ENCODE measurements around the gene CYP2A6. TPM values are rescaled to one million over a fixed set of nuclear protein-coding genes. Genes with fewer than 3 reads are reported as not detected.

The CYP2A6 gene
- total RNA-seq, 1 experiment from 2014 or later, result not detected

DNA sequence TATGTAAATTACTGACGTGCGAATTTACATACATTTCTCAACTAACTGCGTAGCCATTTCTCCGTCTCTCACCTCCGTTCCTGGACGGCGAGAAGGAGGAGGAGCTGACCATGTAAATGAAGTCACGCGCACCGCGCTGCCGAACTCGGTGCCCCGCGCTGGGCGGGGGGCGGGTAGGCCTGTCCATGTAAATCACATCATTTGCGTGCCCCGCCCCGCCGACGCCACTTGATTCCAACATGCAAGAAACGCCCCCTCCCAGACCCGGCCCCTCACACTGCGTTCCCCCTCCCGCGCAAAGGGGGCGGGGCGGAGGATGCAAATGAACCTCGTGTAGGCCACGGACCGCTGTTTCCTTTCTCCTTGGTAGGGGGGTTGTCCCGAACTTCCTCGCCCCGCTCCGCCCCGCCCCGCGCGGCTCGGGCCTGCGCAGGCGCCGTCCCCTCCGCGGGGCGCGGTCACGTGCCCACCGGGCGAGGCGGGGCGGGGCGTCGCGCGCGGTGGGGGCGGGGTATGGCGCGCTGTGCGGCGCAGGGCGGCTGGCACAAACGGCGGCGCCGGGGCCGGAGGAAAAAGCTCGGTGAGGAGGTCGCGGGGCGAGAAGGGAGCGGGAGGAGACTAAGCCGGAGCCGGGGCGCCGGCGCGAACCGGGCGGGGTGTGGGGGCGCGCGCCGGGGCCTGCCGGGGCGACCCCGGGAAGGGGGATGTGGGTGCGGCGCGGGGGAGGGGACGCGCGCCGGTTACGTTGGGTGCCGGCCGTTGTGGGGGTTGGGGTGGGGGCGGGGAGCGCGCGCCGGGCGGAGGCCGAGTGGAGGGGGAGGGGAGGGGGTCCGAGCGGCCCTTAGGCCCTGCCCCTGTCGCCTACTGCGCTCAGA lies 51.3 kb downstream of the CYP2A6 start, which contains the start of gene EGLN2:
TSS of gene EGLN2 (plus strand) at position 509 of the 875 bp plus-strand sequence. CDS start 1,382 bp downstream, outside the sequence.
- H3K27me3 ChIP-seq (replicated peaks; ENCODE audit: control insufficient read depth, insufficient read depth, low read length), result no peaks in the 10 kb centered on the region
- Mint-ChIP-seq H3K9me3 (ENCODE audit: unreplicated experiment) (no peaks in the 10 kb centered on the region), H3K27me3 (ENCODE audit: insufficient read depth, unreplicated experiment) (no peaks in the 10 kb centered on the region), H3K27ac (ENCODE audit: unreplicated experiment) (peak within 1 kb of the TSS; percentile 96), H3K36me3 (ENCODE audit: insufficient read depth, unreplicated experiment) (peaks cover 56% of the 10 kb centered on the region), H3K4me3 (ENCODE audit: unreplicated experiment) (peak within 1 kb of the TSS; percentile 100), H3K4me1 (ENCODE audit: low read depth, unreplicated experiment) (peaks cover 11% of the 10 kb centered on the region)
- ChIA-PET POLR2A (interaction anchor here (0.6 to 2.8 kb wide), 9 partner anchors 9 to 108 kb away, joined by 3 to 39 read pairs (median 3); partner anchors contain the start of genes ACTMAP, COQ8B, ITPKC and RAB4B), CTCF (interaction anchor here (0.5 to 1.9 kb wide), 15 partner anchors 8 to 405 kb away, joined by 3 to 49 read pairs (median 4); partner anchors contain the start of genes ACTMAP, RAB4B and SNRPA)
- peak; percentile 100 for DNase-seq
- peaks cover 15% of the 10 kb centered on the region for H3K36me3 ChIP-seq (ENCODE audit: control insufficient read depth, insufficient read depth, low read length)
- intact Hi-C loops (cut with micrococcal nuclease; ENCODE audit: unreplicated experiment), result loop anchor here (1.0 to 2.0 kb wide), 5 partner anchors 21 to 466 kb away; partner anchors contain the start of genes ACTMAP, COQ8B, HNRNPUL1 and ITPKC
- no peaks in the 10 kb centered on the region for H3K9me3 ChIP-seq
- TF ChIP-seq, protein P1, sequence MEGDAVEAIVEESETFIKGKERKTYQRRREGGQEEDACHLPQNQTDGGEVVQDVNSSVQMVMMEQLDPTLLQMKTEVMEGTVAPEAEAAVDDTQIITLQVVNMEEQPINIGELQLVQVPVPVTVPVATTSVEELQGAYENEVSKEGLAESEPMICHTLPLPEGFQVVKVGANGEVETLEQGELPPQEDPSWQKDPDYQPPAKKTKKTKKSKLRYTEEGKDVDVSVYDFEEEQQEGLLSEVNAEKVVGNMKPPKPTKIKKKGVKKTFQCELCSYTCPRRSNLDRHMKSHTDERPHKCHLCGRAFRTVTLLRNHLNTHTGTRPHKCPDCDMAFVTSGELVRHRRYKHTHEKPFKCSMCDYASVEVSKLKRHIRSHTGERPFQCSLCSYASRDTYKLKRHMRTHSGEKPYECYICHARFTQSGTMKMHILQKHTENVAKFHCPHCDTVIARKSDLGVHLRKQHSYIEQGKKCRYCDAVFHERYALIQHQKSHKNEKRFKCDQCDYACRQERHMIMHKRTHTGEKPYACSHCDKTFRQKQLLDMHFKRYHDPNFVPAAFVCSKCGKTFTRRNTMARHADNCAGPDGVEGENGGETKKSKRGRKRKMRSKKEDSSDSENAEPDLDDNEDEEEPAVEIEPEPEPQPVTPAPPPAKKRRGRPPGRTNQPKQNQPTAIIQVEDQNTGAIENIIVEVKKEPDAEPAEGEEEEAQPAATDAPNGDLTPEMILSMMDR (IDR thresholded peaks at IDR 0.05; ENCODE audit: insufficient read depth in 1 of 2, low read depth in 1 of 2, low read length in 1 of 2, severe bottlenecking in 1 of 2, unreplicated experiment in 1 of 2), result no peak
- no TSS peak for BruUV-seq (replicated peaks)
- peaks cover 15% of the 10 kb centered on the region for H3K4me1 ChIP-seq
- peak within 1 kb of the TSS; percentile 97 for H3K4me3 ChIP-seq (ENCODE audit: low read depth, low read length)

- TSS peak; percentile 96 for BruUV-seq (replicated peaks)
- ChIA-PET CTCF (interaction anchor here (0.6 to 1.9 kb wide), 14 partner anchors 9 to 346 kb away, joined by 3 to 49 read pairs (median 4); partner anchors contain the start of genes ACTMAP, RAB4B and SNRPA), POLR2A (interaction anchor here (0.6 to 2.8 kb wide), 9 partner anchors 10 to 107 kb away, joined by 3 to 39 read pairs (median 3); partner anchors contain the start of genes ACTMAP, COQ8B, ITPKC and RAB4B)
- Histone ChIP-seq H3K9me3 (no peaks in the 10 kb centered on the region), H3K36me3 (ENCODE audit: control insufficient read depth, insufficient read depth, low read length) (peaks cover 15% of the 10 kb centered on the region), H3K27me3 (replicated peaks; ENCODE audit: control insufficient read depth, insufficient read depth, low read length) (no peaks in the 10 kb centered on the region), H3K4me3 (ENCODE audit: low read depth, low read length) (peak overlapping the region; percentile 50), H3K4me1 (peaks cover 15% of the 10 kb centered on the region)
- intact Hi-C loops (cut with micrococcal nuclease; ENCODE audit: unreplicated experiment), result loop anchor here (1.0 to 2.0 kb wide), 5 partner anchors 20 to 467 kb away; partner anchors contain the start of genes ACTMAP, COQ8B, HNRNPUL1 and ITPKC
- peak overlapping the region; percentile 96 for H3K27ac Mint-ChIP-seq (ENCODE audit: unreplicated experiment)
- H3K36me3 Mint-ChIP-seq (ENCODE audit: insufficient read depth, unreplicated experiment), result peaks cover 48% of the 10 kb centered on the region
- H3K9me3 Mint-ChIP-seq (ENCODE audit: unreplicated experiment), result no peaks in the 10 kb centered on the region
- peak overlapping the region; percentile 100 for H3K4me3 Mint-ChIP-seq (ENCODE audit: unreplicated experiment)
- no peaks in the 10 kb centered on the region for H3K27me3 Mint-ChIP-seq (ENCODE audit: insufficient read depth, unreplicated experiment)
- peaks cover 10% of the 10 kb centered on the region for H3K4me1 Mint-ChIP-seq (ENCODE audit: low read depth, unreplicated experiment)
- TF ChIP-seq, protein P1 (IDR thresholded peaks at IDR 0.05; ENCODE audit: insufficient read depth in 1 of 2, low read depth in 1 of 2, low read length in 1 of 2, severe bottlenecking in 1 of 2, unreplicated experiment in 1 of 2), result peak; percentile 57 to 63
- peak; percentile 90 to 92 for DNase-seq
These were observed 52.1 kb downstream of the CYP2A6 start for GRCh38 chr19:40797963-40798682.
